Sigmoid colon (tissue), 4 donors: ENCODE measurements around the gene SMARCC2.

Experiments
- CTCF ChIP-seq, 4 experiments: fragments of 450-650 bp in 3 of 4; fragments of 200-600 bp in 1 of 4; IDR thresholded peaks; one replicate each; pipeline ENCODE4 v1.5.1; 2016 to 2019; ENCODE audit warnings: antibody characterized with exemption in 4 of 4, mild to moderate bottlenecking in 3 of 4, moderate library complexity in 2 of 4
- EP300 ChIP-seq, 4 donors: sonication (generic); formaldehyde crosslinking; IDR thresholded peaks; one replicate each; pipeline ENCODE4 v1.6.1; 2017; ENCODE audit warnings: antibody characterized with exemption in 4 of 4
- POLR2A ChIP-seq, 2 donors: fragments of 450-650 bp; IDR thresholded peaks; one replicate each; pipeline ENCODE4 v1.6.1; 2016; ENCODE audit warnings: antibody characterized with exemption in 2 of 2, mild to moderate bottlenecking in 2 of 2, moderate library complexity in 2 of 2

GRCh38 chr12:56143217-56143616, 46.1 kb downstream of the SMARCC2 start:
- TF ChIP-seq POLR2A (IDR thresholded peaks at IDR 0.05), result no peak
- no peak for TF ChIP-seq CTCF (IDR thresholded peaks at IDR 0.05)
- no peak for TF ChIP-seq EP300 (IDR thresholded peaks at IDR 0.05)
